ENCODE measurements around the gene ROCK2.
"Not testable (repeated sequence)": the region's sequence is repeated elsewhere in the genome, so short reads cannot be mapped to it uniquely, and the experiment has no call there.

Gene ROCK2

GRCh38 chr2:11235583-11235982, 108.9 kb downstream of the ROCK2 start:
- DNase-seq (ENCODE audit: low read depth), result no peak

GRCh38 chr2:11234309-11234708, 110.1 kb downstream of the ROCK2 start:
- DNase-seq (ENCODE audit: low read depth), result no peak

- not testable (repeated sequence) for DNase-seq (ENCODE audit: low read depth)
Observed at GRCh38 chr2:11231193-11231592, 113.2 kb downstream of the ROCK2 start.

GRCh38 chr2:11228692-11229091, 115.7 kb downstream of the ROCK2 start:
- DNase-seq (ENCODE audit: low read depth), result no peak

GRCh38 chr2:11227595-11227994, 116.8 kb downstream of the ROCK2 start:
- DNase-seq (ENCODE audit: low read depth), result no peak

GRCh38 chr2:11224887-11225286, 119.5 kb downstream of the ROCK2 start:
- DNase-seq (ENCODE audit: low read depth), result no peak

- no peak for DNase-seq (ENCODE audit: low read depth)
Observed at GRCh38 chr2:11222845-11223244, 121.6 kb downstream of the ROCK2 start.

GRCh38 chr2:11220445-11220844, 124.0 kb downstream of the ROCK2 start:
- DNase-seq (ENCODE audit: low read depth), result no peak

- DNase-seq (ENCODE audit: low read depth), result no peak
Observed at GRCh38 chr2:11215407-11215806, 129.0 kb downstream of the ROCK2 start.

GRCh38 chr2:11214770-11215169, 129.7 kb downstream of the ROCK2 start:
- DNase-seq (ENCODE audit: low read depth), result no peak

- DNase-seq (ENCODE audit: low read depth), result no peak
Observed at GRCh38 chr2:11213975-11214374, 130.5 kb downstream of the ROCK2 start.

GRCh38 chr2:11213090-11213638, 131.3 kb downstream of the ROCK2 start:
- DNase-seq (ENCODE audit: low read depth), result no peak

GRCh38 chr2:11212645-11213044, 131.8 kb downstream of the ROCK2 start:
- DNase-seq (ENCODE audit: low read depth), result no peak

- DNase-seq (ENCODE audit: low read depth), result no peak
Observed at GRCh38 chr2:11208083-11208482, 136.4 kb downstream of the ROCK2 start.

GRCh38 chr2:11203480-11203879, 141.0 kb downstream of the ROCK2 start:
- no peak for DNase-seq (ENCODE audit: low read depth)

- no peak for DNase-seq (ENCODE audit: low read depth)
Observed at GRCh38 chr2:11201969-11202368, 142.5 kb downstream of the ROCK2 start.

- no peak for DNase-seq (ENCODE audit: low read depth)
Observed at GRCh38 chr2:11200651-11201050, 143.8 kb downstream of the ROCK2 start.

- DNase-seq (ENCODE audit: low read depth), result no peak
Observed at GRCh38 chr2:11196246-11196645, 148.2 kb downstream of the ROCK2 start.

- no peak for DNase-seq (ENCODE audit: low read depth)
Observed at GRCh38 chr2:11187731-11188130, 156.7 kb downstream of the ROCK2 start.

GRCh38 chr2:11187083-11187619, 157.3 kb downstream of the ROCK2 start:
- DNase-seq (ENCODE audit: low read depth), result no peak

- DNase-seq (ENCODE audit: low read depth), result no peak
Observed at GRCh38 chr2:11186145-11186544, 158.3 kb downstream of the ROCK2 start.

GRCh38 chr2:11182951-11183350, 161.5 kb downstream of the ROCK2 start:
- DNase-seq (ENCODE audit: low read depth), result no peak

GRCh38 chr2:11180653-11181052, 163.8 kb downstream of the ROCK2 start:
- no peak for DNase-seq (ENCODE audit: low read depth)

- no peak for DNase-seq (ENCODE audit: low read depth)
Observed at GRCh38 chr2:11179899-11180298, 164.5 kb downstream of the ROCK2 start.

All from T follicular helper cell (primary cell).